ENCODE results near the gene RAB9B.

The RAB9B gene

GRCh38 chrX:103781706-103782105, 50.4 kb downstream of the RAB9B start:
- DNase-seq (ENCODE audit: insufficient read length, low spot score) (no peak), FAIRE-seq (no peak)

GRCh38 chrX:103781062-103781402, 51.0 kb downstream of the RAB9B start:
- DNase-seq (ENCODE audit: insufficient read length, low spot score) (no peak), FAIRE-seq (no peak)
- TF ChIP-seq CTCF (IDR thresholded peaks at IDR 0.05; ENCODE audit: insufficient read depth, missing control alignments), result no peak

More at GRCh38 chrX:103781706-103782105, 50.4 kb downstream of the RAB9B start:
- TF ChIP-seq CTCF (IDR thresholded peaks at IDR 0.05; ENCODE audit: insufficient read depth, missing control alignments), result no peak

GRCh38 chrX:103780336-103781061, 51.6 kb downstream of the RAB9B start:
- DNase-seq (ENCODE audit: insufficient read length, low spot score) (no peak), FAIRE-seq (no peak)
- no peak for TF ChIP-seq CTCF (IDR thresholded peaks at IDR 0.05; ENCODE audit: insufficient read depth, missing control alignments)

- DNase-seq (ENCODE audit: insufficient read length, low spot score) (no peak), FAIRE-seq (no peak)
- no peak for TF ChIP-seq CTCF (IDR thresholded peaks at IDR 0.05; ENCODE audit: insufficient read depth, missing control alignments)
Observed at GRCh38 chrX:103779141-103779789, 52.8 kb downstream of the RAB9B start.

- no peak for TF ChIP-seq CTCF (IDR thresholded peaks at IDR 0.05; ENCODE audit: insufficient read depth, missing control alignments)
- DNase-seq (ENCODE audit: insufficient read length, low spot score) (no peak), FAIRE-seq (no peak)
Observed at GRCh38 chrX:103776546-103776945, 55.5 kb downstream of the RAB9B start, which contains the start of gene PLP1. PLP1 (plus strand) TSS chrX:103776840; CDS start chrX:103776996, 156 bp downstream.

GRCh38 chrX:103774070-103774642, 57.9 kb downstream of the RAB9B start:
- peak; percentile 55 for TF ChIP-seq CTCF (IDR thresholded peaks at IDR 0.05; ENCODE audit: insufficient read depth, missing control alignments)
- FAIRE-seq (no peak), DNase-seq (ENCODE audit: insufficient read length, low spot score) (no peak)

GRCh38 chrX:103773445-103773844, 58.6 kb downstream of the RAB9B start:
- no peak for FAIRE-seq
- DNase-seq (ENCODE audit: insufficient read length, low spot score), result no peak
- no peak for TF ChIP-seq CTCF (IDR thresholded peaks at IDR 0.05; ENCODE audit: insufficient read depth, missing control alignments)
